Right kidney (tissue), 9 donors: ENCODE data around the gene SHLD1.
"Not testable (repeated sequence)": the region's sequence is repeated elsewhere in the genome, so short reads cannot be mapped to it uniquely, and the experiment has no call there.

Source experiments
- DNase-seq: peaks from one replicate; pipeline ENCODE4 v3.0.0-alpha.2; 2016
- long read RNA-seq, 8 donors: transcript quantifications; one replicate each; lab custom pipeline, GENCODE V29; 2026

The SHLD1 gene
- long read RNA-seq, donor 1, transcript SHLD1-201 (3 exons, 1,154 nt): major isoform, 9 of 9 reads
- long read RNA-seq, donor 1, partial matches to known transcripts: 0 of 9 reads
- long read RNA-seq, donor 1, other reads (novel, unspliced or antisense): 0 of 9 reads
- long read RNA-seq, donor 2, partial matches to known transcripts: 0 of 4 reads
- long read RNA-seq, donor 2, other reads (novel, unspliced or antisense): 0 of 4 reads
- long read RNA-seq, donor 3, partial matches to known transcripts: 0 of 2 reads
- long read RNA-seq, donor 3, other reads (novel, unspliced or antisense): 0 of 2 reads
- long read RNA-seq, donor 4, partial matches to known transcripts: 0 of 2 reads
- long read RNA-seq, donor 4, other reads (novel, unspliced or antisense): 0 of 2 reads
- long read RNA-seq, donor 5, transcript SHLD1-201 (3 exons, 1,154 nt): major isoform, 6 of 9 reads
- long read RNA-seq, donor 5, partial matches to known transcripts: 0 of 9 reads
- long read RNA-seq, donor 5, other reads (novel, unspliced or antisense): 0 of 9 reads
- long read RNA-seq, donor 6, partial matches to known transcripts: 0 of 5 reads
- long read RNA-seq, donor 6, other reads (novel, unspliced or antisense): 0 of 5 reads
- long read RNA-seq, donor 7, transcript SHLD1-201 (3 exons, 1,154 nt): major isoform, 8 of 10 reads
- long read RNA-seq, donor 7, partial matches to known transcripts: 0 of 10 reads
- long read RNA-seq, donor 7, other reads (novel, unspliced or antisense): 0 of 10 reads
- long read RNA-seq, donor 8, partial matches to known transcripts: 0 of 2 reads
- long read RNA-seq, donor 8, other reads (novel, unspliced or antisense): 0 of 2 reads

DNA sequence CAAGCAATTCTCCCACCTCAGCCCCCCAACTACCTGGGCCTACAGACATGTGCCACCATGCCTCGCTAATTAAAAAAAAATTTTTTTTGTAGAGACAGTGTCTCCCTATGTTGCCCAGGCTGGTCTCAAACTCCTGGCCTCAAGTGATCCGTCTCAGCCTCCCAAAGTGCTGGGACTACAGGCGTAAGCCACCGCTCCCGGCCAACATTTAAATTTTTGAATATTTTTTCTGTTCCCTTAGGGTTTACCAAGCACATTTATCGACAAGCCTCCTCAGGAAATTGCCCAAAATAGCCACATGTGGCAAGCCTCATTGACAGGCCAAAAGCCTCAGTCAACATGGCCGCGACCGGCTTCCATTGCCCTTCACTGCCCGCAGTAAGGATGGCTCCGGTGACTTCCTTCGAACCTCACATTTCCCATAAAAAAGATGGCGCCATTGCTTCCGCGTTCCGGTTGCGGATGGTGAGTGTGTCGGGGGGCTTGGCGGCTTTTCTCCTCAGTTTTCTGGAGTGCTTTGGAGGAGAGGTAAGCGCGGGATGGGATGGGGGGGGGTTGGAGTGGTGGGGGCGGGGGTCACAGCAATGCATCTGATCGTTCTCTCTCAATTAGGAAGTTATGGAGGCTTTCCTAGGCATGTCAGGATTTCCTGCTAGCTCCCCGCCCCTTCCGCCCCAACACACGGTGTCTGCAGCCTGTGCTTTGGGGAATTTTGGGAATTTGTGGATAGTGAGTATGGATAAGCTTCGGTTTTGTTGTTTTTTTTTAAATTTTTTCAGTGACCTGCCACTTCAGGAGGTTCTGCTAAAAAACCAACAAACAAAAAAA, at the start of gene SHLD1:
Gene SHLD1 (plus strand): TSS at position 450 of the 828 bp plus-strand sequence. CDS start 22,465 bp downstream, outside the sequence.
- DNase-seq: peak; percentile 74

- not testable (repeated sequence) for DNase-seq
Observed at GRCh38 chr20:5702339-5702738, 47.9 kb upstream of the SHLD1 start.

- DNase-seq: peak; percentile 13
Observed at GRCh38 chr20:5703681-5704101, 46.5 kb upstream of the SHLD1 start.

DNA sequence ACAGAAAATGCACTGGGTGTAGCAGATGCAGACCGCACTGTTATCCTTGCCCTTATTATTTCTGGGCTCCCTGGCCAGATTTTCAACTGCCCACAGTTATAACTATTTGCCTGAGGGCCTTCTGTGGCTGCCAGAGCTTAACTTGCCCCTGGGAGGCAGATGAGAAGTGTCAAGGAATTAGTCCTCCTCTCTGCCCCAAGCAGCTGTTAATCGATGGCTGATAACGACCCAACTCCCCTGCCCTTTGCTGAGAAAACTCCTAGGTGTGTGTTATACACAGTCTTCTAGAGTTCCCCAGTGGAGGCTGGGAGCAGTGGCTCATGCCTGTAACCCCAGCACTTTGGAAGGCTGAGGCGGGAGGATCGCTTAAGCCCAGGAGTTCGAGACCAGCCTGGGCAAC, 44.4 kb upstream of the SHLD1 start:
- DNase-seq: no peak

- DNase-seq: no peak
Observed at GRCh38 chr20:5706797-5707196, 43.4 kb upstream of the SHLD1 start.

GRCh38 chr20:5710551-5710950, 39.6 kb upstream of the SHLD1 start:
- no peak for DNase-seq

GRCh38 chr20:5714261-5715041, 35.8 kb upstream of the SHLD1 start:
- no peak for DNase-seq

GRCh38 chr20:5715071-5715841, 34.9 kb upstream of the SHLD1 start:
- DNase-seq: no peak

DNA sequence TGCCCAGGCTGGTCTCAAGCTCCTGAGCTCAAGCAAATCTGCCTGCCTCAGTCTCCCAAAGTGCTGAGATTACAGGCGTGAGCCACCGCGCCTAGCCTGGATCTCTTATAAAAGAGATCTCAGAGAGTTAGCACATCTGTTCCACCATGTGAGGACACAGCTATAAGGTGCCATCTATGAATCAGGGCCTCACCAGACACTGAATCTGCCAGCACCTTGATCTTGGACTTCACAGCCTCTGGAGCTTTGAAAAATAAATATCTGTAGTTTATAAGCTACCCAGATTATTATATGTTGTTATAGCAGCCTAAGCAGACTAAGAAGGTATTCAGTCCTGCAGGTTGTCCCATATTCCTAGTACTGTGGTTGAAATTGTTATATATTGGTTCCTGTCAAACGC, 33.2 kb upstream of the SHLD1 start:
- no peak for DNase-seq

DNA sequence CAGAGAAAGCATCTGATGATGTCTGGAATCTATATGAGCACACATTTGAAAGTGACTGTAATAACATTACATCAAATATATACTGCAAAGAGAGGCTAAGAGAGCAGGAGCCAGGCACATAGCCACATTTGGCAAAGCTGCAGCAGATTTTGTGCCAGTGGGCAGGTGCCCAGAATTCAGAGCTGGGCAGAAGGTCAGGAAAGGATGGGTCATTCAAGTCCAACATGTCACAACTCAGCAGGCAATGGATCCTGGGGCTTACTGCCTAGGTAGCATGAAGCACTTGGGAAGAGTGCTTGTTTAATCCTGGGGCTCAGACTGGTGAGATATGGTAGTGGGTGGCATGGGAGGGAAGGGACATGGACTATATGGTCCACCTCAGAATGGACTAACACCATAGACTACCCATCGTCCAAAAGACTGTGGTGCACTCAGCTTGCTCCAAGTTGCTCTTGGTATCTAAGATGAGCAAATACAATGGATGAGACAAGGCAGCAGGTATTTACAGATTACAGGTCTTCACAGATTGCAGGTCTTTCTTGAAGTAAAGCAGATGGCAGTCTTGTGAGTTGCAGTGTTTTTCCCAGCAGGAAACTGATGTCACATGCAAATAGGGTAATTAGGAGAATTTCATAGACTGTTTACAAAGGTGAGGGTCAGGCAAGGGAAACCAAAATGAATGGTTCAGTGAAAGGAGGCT, 31.2 kb upstream of the SHLD1 start:
- DNase-seq: no peak

- DNase-seq: no peak
Observed at GRCh38 chr20:5719861-5720403, 30.3 kb upstream of the SHLD1 start.

- DNase-seq: no peak
Observed at GRCh38 chr20:5720696-5721095, 29.5 kb upstream of the SHLD1 start.

- not testable (repeated sequence) for DNase-seq
Observed at GRCh38 chr20:5721356-5721755, 28.8 kb upstream of the SHLD1 start.

DNA sequence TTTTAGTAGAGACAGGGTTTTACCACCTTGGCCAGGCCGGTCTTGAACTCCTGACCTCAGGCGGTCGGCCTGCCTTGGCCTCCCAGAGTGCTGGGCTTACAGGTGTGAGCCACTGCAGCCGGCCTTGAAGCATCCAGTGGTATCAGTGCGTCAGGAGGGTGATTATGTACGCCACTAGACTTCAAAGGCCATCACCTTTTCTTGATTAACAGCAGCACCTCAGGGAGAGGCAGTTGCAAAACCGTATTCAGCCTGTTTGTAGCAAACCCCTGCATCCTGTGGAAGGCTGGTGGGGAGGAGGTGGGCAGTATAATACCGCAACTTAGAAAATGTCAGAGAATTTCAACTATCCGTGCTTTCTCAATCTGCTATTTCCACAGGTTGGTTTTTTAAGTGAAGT, 27.3 kb upstream of the SHLD1 start:
- DNase-seq: no peak

GRCh38 chr20:5725183-5725463, 25.1 kb upstream of the SHLD1 start:
- DNase-seq: not testable (repeated sequence)

- DNase-seq: no peak
Observed at GRCh38 chr20:5727018-5727515, 23.1 kb upstream of the SHLD1 start.

DNA sequence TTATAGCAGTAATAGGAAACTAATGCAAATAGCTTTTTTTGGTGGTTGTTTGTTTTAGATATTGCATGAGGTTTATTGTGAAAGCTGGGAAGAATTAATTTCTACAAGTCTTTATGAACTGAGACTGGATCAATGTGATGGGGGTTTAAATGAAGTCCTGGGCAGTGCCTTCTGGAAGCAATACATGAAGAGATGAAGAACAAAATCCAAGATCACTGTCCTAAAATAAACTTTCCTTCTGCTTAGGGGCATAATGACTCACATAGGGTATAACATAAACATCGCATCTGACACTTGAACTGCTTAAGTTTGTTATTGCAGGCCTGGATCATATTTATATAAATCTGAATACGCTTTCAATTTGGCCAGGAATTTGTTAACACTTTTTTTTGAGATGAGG, 20.9 kb upstream of the SHLD1 start:
- DNase-seq: no peak

DNA sequence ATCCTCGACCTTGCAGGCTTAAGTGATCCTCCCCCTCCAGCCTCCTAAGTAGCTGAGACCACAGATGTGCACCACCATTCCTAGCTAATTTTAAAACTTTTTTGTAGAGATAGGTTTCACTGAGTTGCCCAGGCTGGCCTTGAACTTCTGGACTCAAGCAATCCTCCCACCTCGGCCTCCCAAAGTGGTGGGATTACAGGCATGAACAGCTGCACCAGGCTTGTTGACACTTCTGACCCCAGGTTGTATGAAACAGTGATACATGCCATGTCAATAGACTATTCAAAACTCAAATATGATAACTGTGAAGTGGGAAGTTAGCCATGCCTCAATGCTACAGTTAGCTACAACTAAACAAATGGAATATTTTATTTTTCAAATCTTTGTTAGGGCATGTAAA, 20.1 kb upstream of the SHLD1 start:
- no peak for DNase-seq

DNA sequence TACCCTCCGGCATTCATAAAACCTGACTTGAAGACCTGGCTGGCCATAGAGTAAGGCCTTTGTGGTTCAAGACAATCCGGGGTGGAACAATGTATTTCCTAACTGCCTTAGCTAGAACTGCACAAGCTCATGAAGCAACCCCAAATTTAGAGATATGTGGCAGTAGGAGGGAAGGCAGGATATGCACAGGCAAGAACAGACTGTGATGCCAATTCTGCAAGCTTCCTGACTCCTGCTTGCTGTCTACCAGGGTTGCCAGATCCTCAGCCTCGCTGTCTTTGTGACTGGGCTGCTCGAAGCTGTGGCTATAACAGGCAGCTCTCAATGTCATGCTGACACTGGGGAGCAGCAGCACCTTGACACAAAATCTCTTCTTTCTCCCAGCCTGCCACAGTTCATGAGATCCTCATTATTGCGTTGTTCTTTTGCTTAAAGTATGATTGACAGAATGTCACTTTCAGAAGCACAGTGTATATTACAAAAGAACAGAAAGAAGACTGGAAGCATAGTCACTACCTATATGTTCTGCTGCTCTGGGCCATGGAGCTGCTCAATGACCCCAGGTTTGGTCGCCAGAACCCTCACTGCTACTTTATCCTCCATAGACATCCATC, 18.3 kb upstream of the SHLD1 start:
- DNase-seq: no peak

DNA sequence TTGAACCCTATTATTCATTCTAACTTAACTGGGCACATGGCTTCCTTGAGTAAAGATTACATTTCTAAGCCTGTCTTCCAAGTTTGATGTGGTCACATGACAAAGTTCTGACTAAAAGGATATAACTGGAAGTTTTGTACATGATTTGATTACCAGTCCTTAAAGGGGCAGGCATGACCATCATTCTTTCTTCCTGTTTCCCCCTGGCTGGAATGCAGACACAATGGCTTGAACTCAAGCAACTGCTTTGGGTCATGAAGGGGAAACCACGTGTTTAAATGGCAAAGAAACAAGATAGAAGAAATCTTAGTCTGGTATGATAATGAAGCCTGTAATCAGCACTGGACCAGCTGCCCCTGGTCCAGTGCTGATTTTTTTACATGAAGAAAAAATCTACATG, 15.6 kb upstream of the SHLD1 start:
- DNase-seq: no peak
